H1 (cell line): ENCODE measurements around the gene MNS1.
"Not testable (repeated sequence)": the region's sequence is repeated elsewhere in the genome, so short reads cannot be mapped to it uniquely, and the experiment has no call there.

ENCODE experiments used
- ATF3 ChIP-seq: IDR thresholded peaks from 2 replicates; pipeline ENCODE4 v1.6.1; 2011; ENCODE audit warnings: low read depth, mild to moderate bottlenecking, low read length; ENCODE audit not compliant: insufficient read depth
- CEBPB ChIP-seq: IDR thresholded peaks from 2 replicates; pipeline ENCODE4 v1.6.1; 2012; ENCODE audit warnings: low read depth, low read length
- EZH2 ChIP-seq: fragments of 200-600 bp; sonication (generic); IDR thresholded peaks from 2 replicates; pipeline ENCODE4 v1.7.1; 2012; ENCODE audit warnings: low read depth, mild to moderate bottlenecking, moderate library complexity, low read length, inconsistent platforms; ENCODE audit not compliant: severe bottlenecking
- PHF8 ChIP-seq: fragments of 200-600 bp; sonication (generic); conservative IDR thresholded peaks from 2 replicates; pipeline ENCODE4 v1.7.1; 2012; ENCODE audit warnings: low read depth, mild to moderate bottlenecking, inconsistent platforms, low read length, moderate library complexity
- POLR2A ChIP-seq, 2 experiments: IDR thresholded peaks; 1 replicate in 1 of 2; 2 replicates in 1 of 2; pipeline ENCODE4 v1.6.1; 2011; ENCODE audit warnings: low read depth in 2 of 2, low read length in 2 of 2, mild to moderate bottlenecking in 2 of 2; ENCODE audit errors: control extremely low read depth in 1 of 2
- POLR2AphosphoS5 ChIP-seq: IDR thresholded peaks from 2 replicates; pipeline ENCODE4 v1.6.1; 2011; ENCODE audit warnings: low read depth, low read length
- SIN3A ChIP-seq, 2 experiments: IDR thresholded peaks in 1 of 2; conservative IDR thresholded peaks in 1 of 2; 2 replicates each; pipeline ENCODE4 v1.6.1; 2011 to 2012; ENCODE audit warnings: low read length in 2 of 2, improper control_type of control experiment in 1 of 2, low read depth in 1 of 2, mild to moderate bottlenecking in 1 of 2
- TAF7 ChIP-seq: optimal IDR thresholded peaks from 2 replicates; pipeline ENCODE3; 2011; ENCODE audit warnings: low read depth, mild to moderate bottlenecking, inconsistent platforms, low read length, moderate library complexity, borderline replicate concordance
- TF ChIP-seq, protein P1 (sequence below), 3 experiments: IDR thresholded peaks; 1 replicate in 2 of 3; 2 replicates in 1 of 3; pipeline versions ENCODE4 v1.5.1 to v1.6.1; 2011; ENCODE audit warnings: low read length in 3 of 3, mild to moderate bottlenecking in 3 of 3, inconsistent platforms in 2 of 3, low read depth in 1 of 3, moderate library complexity in 1 of 3; ENCODE audit not compliant: insufficient read depth in 1 of 3; ENCODE audit errors: control extremely low read depth in 1 of 3

DNA sequence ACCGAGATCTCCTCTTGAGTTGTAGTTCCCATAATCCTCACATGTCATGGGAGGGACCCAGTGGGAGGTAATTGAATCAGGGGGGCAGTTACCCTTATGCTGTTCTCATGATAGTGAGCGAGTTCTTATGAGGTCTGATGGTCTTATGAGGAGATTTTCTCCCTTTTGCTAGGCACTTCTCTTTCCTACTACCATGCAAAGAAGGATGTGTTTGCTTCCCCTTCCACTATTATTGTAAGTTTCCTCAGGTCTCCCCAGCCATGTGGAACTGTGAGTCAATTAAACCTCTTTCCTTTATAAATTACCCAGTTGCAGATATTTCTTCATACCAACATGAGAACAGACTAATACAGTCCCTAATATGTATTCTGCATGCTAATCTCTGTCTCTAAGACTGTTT lies 21.3 kb upstream of the MNS1 start:
- TF ChIP-seq, protein P1, sequence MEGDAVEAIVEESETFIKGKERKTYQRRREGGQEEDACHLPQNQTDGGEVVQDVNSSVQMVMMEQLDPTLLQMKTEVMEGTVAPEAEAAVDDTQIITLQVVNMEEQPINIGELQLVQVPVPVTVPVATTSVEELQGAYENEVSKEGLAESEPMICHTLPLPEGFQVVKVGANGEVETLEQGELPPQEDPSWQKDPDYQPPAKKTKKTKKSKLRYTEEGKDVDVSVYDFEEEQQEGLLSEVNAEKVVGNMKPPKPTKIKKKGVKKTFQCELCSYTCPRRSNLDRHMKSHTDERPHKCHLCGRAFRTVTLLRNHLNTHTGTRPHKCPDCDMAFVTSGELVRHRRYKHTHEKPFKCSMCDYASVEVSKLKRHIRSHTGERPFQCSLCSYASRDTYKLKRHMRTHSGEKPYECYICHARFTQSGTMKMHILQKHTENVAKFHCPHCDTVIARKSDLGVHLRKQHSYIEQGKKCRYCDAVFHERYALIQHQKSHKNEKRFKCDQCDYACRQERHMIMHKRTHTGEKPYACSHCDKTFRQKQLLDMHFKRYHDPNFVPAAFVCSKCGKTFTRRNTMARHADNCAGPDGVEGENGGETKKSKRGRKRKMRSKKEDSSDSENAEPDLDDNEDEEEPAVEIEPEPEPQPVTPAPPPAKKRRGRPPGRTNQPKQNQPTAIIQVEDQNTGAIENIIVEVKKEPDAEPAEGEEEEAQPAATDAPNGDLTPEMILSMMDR (IDR thresholded peaks at IDR 0.05; ENCODE audit: control extremely low read depth in 1 of 3, insufficient read depth in 1 of 3, low read depth in 1 of 3, low read length in 3 of 3), result not testable (repeated sequence)
- TF ChIP-seq PHF8; POLR2AphosphoS5; POLR2A (IDR thresholded peaks at IDR 0.05; ENCODE audit: control extremely low read depth in 1 of 2, low read depth in 2 of 2, low read length in 2 of 2); CEBPB; TAF7; SIN3A (conservative IDR thresholded peaks at IDR 0.05 in 1 of 2, IDR thresholded peaks at IDR 0.05 in 1 of 2; ENCODE audit: low read depth in 1 of 2, low read length in 2 of 2); EZH2; ATF3: not testable (repeated sequence)
